ENCODE results near the gene RPS21.

RPS21 gene

GRCh38 chr20:62403331-62403730, 16.4 kb downstream of the RPS21 start:
- H3K18ac ChIP-seq (ENCODE audit: low read depth in 1 of 2, low read length in 2 of 2) = no peak overlapping the region
- H2BK5ac ChIP-seq (ENCODE audit: low read depth, low read length, poor library complexity, severe bottlenecking) = no peak overlapping the region
- no peak overlapping the region for H2BK12ac ChIP-seq (ENCODE audit: low read length in 2 of 2)
- H3K23ac ChIP-seq (ENCODE audit: low read length in 2 of 2) = no peak overlapping the region
- H3K4ac ChIP-seq (ENCODE audit: low read depth in 1 of 2, low read length in 2 of 2) = no peak overlapping the region
- H4K8ac ChIP-seq (ENCODE audit: low read length) = no peak overlapping the region
- no peak overlapping the region for H3K27ac ChIP-seq (ENCODE audit: low read length, poor library complexity, severe bottlenecking)
- H2AK5ac ChIP-seq (ENCODE audit: low read length, severe bottlenecking) = no peak overlapping the region
- peaks cover 2 to 6% of the 10 kb centered on the region in 2 experiments for H3K27me3 ChIP-seq (ENCODE audit: control insufficient read depth in 1 of 2, insufficient read depth in 1 of 2, low read length in 2 of 2)
- H3K14ac ChIP-seq (ENCODE audit: low read length in 2 of 2) = no peak overlapping the region
- H3K9me3 ChIP-seq (ENCODE audit: control insufficient read depth, low read length) = no peaks in the 10 kb centered on the region
- H2BK120ac ChIP-seq (ENCODE audit: low read depth, low read length) = no peak overlapping the region
- peaks cover 0 to 43% of the 10 kb centered on the region in 2 experiments for H3K36me3 ChIP-seq (ENCODE audit: control insufficient read depth in 1 of 2, insufficient read depth in 2 of 2, low read depth in 1 of 2, low read length in 2 of 2)
- H3K4me1 ChIP-seq (ENCODE audit: control insufficient read depth, insufficient read depth, low read depth, low read length) = peaks cover 30% of the 10 kb centered on the region
- H3K9ac ChIP-seq (ENCODE audit: low read length) = no peak overlapping the region
- no peak overlapping the region for H3K4me3 ChIP-seq (ENCODE audit: insufficient read depth in 1 of 2, low read depth in 1 of 2, low read length in 2 of 2)
- WGBS = 91% methylated on average over 13 of the region's 13 CpGs
- peaks cover 28% of the 10 kb centered on the region for H3K79me1 ChIP-seq (replicated peaks; ENCODE audit: low read length, poor library complexity, severe bottlenecking)
- no peak overlapping the region for H3K4me2 ChIP-seq (ENCODE audit: low read length, poor library complexity, severe bottlenecking)
- H2BK15ac ChIP-seq (ENCODE audit: low read depth, poor library complexity, severe bottlenecking) = no peak overlapping the region
- no peak for DNase-seq
- H2AFZ ChIP-seq (ENCODE audit: low read depth, low read length) = no peak overlapping the region
- no peak overlapping the region for H4K91ac ChIP-seq (ENCODE audit: low read length)

GRCh38 chr20:62404112-62404665, 17.3 kb downstream of the RPS21 start:
- H3K4ac ChIP-seq (ENCODE audit: low read depth in 1 of 2, low read length in 2 of 2) = no peak overlapping the region
- no peak overlapping the region for H3K14ac ChIP-seq (ENCODE audit: low read length in 2 of 2)
- no peaks in the 10 kb centered on the region for H3K9me3 ChIP-seq (ENCODE audit: control insufficient read depth, low read length)
- no peak overlapping the region for H3K27ac ChIP-seq (ENCODE audit: low read length, poor library complexity, severe bottlenecking)
- DNase-seq = no peak
- WGBS = 96% methylated on average over 9 of the region's 9 CpGs
- H2BK12ac ChIP-seq (ENCODE audit: low read length in 2 of 2) = no peak overlapping the region
- H3K36me3 ChIP-seq (ENCODE audit: control insufficient read depth in 1 of 2, insufficient read depth in 2 of 2, low read depth in 1 of 2, low read length in 2 of 2) = peaks cover 0 to 41% of the 10 kb centered on the region in 2 experiments
- H2AK5ac ChIP-seq (ENCODE audit: low read length, severe bottlenecking) = no peak overlapping the region
- H2BK120ac ChIP-seq (ENCODE audit: low read depth, low read length) = no peak overlapping the region
- H2AFZ ChIP-seq (ENCODE audit: low read depth, low read length) = no peak overlapping the region
- H2BK5ac ChIP-seq (ENCODE audit: low read depth, low read length, poor library complexity, severe bottlenecking) = no peak overlapping the region
- no peak overlapping the region for H4K91ac ChIP-seq (ENCODE audit: low read length)
- peaks cover 32% of the 10 kb centered on the region for H3K4me1 ChIP-seq (ENCODE audit: control insufficient read depth, insufficient read depth, low read depth, low read length)
- no peak overlapping the region for H2BK15ac ChIP-seq (ENCODE audit: low read depth, poor library complexity, severe bottlenecking)
- H3K4me2 ChIP-seq (ENCODE audit: low read length, poor library complexity, severe bottlenecking) = no peak overlapping the region
- no peak overlapping the region for H3K4me3 ChIP-seq (ENCODE audit: insufficient read depth in 1 of 2, low read depth in 1 of 2, low read length in 2 of 2)
- no peak overlapping the region for H3K9ac ChIP-seq (ENCODE audit: low read length)
- no peak overlapping the region for H4K8ac ChIP-seq (ENCODE audit: low read length)
- peak overlapping the region in 1 of 2 experiments; percentile 32 for H3K23ac ChIP-seq (ENCODE audit: low read length in 2 of 2)
- H3K27me3 ChIP-seq (ENCODE audit: control insufficient read depth in 1 of 2, insufficient read depth in 1 of 2, low read length in 2 of 2) = peaks cover 4 to 9% of the 10 kb centered on the region in 2 experiments
- no peak overlapping the region for H3K18ac ChIP-seq (ENCODE audit: low read depth in 1 of 2, low read length in 2 of 2)
- peaks cover 28% of the 10 kb centered on the region for H3K79me1 ChIP-seq (replicated peaks; ENCODE audit: low read length, poor library complexity, severe bottlenecking)

- H2BK12ac ChIP-seq (ENCODE audit: low read length in 2 of 2) = no peak overlapping the region
- H3K4ac ChIP-seq (ENCODE audit: low read depth in 1 of 2, low read length in 2 of 2) = no peak overlapping the region
- no peak overlapping the region for H3K27ac ChIP-seq (ENCODE audit: low read length, poor library complexity, severe bottlenecking)
- no peak overlapping the region for H3K23ac ChIP-seq (ENCODE audit: low read length in 2 of 2)
- no peak overlapping the region for H2BK15ac ChIP-seq (ENCODE audit: low read depth, poor library complexity, severe bottlenecking)
- no peak overlapping the region for H3K4me2 ChIP-seq (ENCODE audit: low read length, poor library complexity, severe bottlenecking)
- H3K14ac ChIP-seq (ENCODE audit: low read length in 2 of 2) = no peak overlapping the region
- peaks cover 4 to 15% of the 10 kb centered on the region in 2 experiments for H3K27me3 ChIP-seq (ENCODE audit: control insufficient read depth in 1 of 2, insufficient read depth in 1 of 2, low read length in 2 of 2)
- H2AK5ac ChIP-seq (ENCODE audit: low read length, severe bottlenecking) = no peak overlapping the region
- H3K4me1 ChIP-seq (ENCODE audit: control insufficient read depth, insufficient read depth, low read depth, low read length) = peaks cover 33% of the 10 kb centered on the region
- 96% methylated on average over 12 of the region's 12 CpGs for WGBS
- H3K36me3 ChIP-seq (ENCODE audit: control insufficient read depth in 1 of 2, insufficient read depth in 2 of 2, low read depth in 1 of 2, low read length in 2 of 2) = peaks cover 0 to 41% of the 10 kb centered on the region in 2 experiments
- no peak overlapping the region for H2BK5ac ChIP-seq (ENCODE audit: low read depth, low read length, poor library complexity, severe bottlenecking)
- H4K91ac ChIP-seq (ENCODE audit: low read length) = peak overlapping the region; percentile 14
- no peak overlapping the region for H2BK120ac ChIP-seq (ENCODE audit: low read depth, low read length)
- no peak overlapping the region for H2AFZ ChIP-seq (ENCODE audit: low read depth, low read length)
- H4K8ac ChIP-seq (ENCODE audit: low read length) = no peak overlapping the region
- DNase-seq = no peak
- peaks cover 28% of the 10 kb centered on the region for H3K79me1 ChIP-seq (replicated peaks; ENCODE audit: low read length, poor library complexity, severe bottlenecking)
- no peak overlapping the region for H3K4me3 ChIP-seq (ENCODE audit: insufficient read depth in 1 of 2, low read depth in 1 of 2, low read length in 2 of 2)
- H3K18ac ChIP-seq (ENCODE audit: low read depth in 1 of 2, low read length in 2 of 2) = no peak overlapping the region
- H3K9me3 ChIP-seq (ENCODE audit: control insufficient read depth, low read length) = no peaks in the 10 kb centered on the region
- H3K9ac ChIP-seq (ENCODE audit: low read length) = no peak overlapping the region
These were observed 17.8 kb downstream of the RPS21 start for GRCh38 chr20:62404761-62405107.

GRCh38 chr20:62405108-62405980, 18.4 kb downstream of the RPS21 start:
- Histone ChIP-seq H3K23ac (ENCODE audit: low read length in 2 of 2) (no peak overlapping the region), H3K18ac (ENCODE audit: low read depth in 1 of 2, low read length in 2 of 2) (no peak overlapping the region), H3K36me3 (ENCODE audit: control insufficient read depth in 1 of 2, insufficient read depth in 2 of 2, low read depth in 1 of 2, low read length in 2 of 2) (peaks cover 0 to 37% of the 10 kb centered on the region in 2 experiments), H3K9me3 (ENCODE audit: control insufficient read depth, low read length) (no peaks in the 10 kb centered on the region), H2AFZ (ENCODE audit: low read depth, low read length) (no peak overlapping the region), H3K79me1 (replicated peaks; ENCODE audit: low read length, poor library complexity, severe bottlenecking) (peaks cover 28% of the 10 kb centered on the region), H2BK5ac (ENCODE audit: low read depth, low read length, poor library complexity, severe bottlenecking) (no peak overlapping the region), H3K4me2 (ENCODE audit: low read length, poor library complexity, severe bottlenecking) (no peak overlapping the region), H3K4me3 (ENCODE audit: insufficient read depth in 1 of 2, low read depth in 1 of 2, low read length in 2 of 2) (peak overlapping the region in 1 of 2 experiments; percentile 87), H4K91ac (ENCODE audit: low read length) (peak overlapping the region; percentile 14), H3K14ac (ENCODE audit: low read length in 2 of 2) (no peak overlapping the region), H2BK15ac (ENCODE audit: low read depth, poor library complexity, severe bottlenecking) (no peak overlapping the region), H3K9ac (ENCODE audit: low read length) (peak overlapping the region; percentile 88), H2AK5ac (ENCODE audit: low read length, severe bottlenecking) (no peak overlapping the region), H3K27me3 (ENCODE audit: control insufficient read depth in 1 of 2, insufficient read depth in 1 of 2, low read length in 2 of 2) (peaks cover 4 to 19% of the 10 kb centered on the region in 2 experiments), H2BK12ac (ENCODE audit: low read length in 2 of 2) (no peak overlapping the region), H2BK120ac (ENCODE audit: low read depth, low read length) (no peak overlapping the region), H4K8ac (ENCODE audit: low read length) (no peak overlapping the region), H3K27ac (ENCODE audit: low read length, poor library complexity, severe bottlenecking) (no peak overlapping the region), H3K4ac (ENCODE audit: low read depth in 1 of 2, low read length in 2 of 2) (no peak overlapping the region), H3K4me1 (ENCODE audit: control insufficient read depth, insufficient read depth, low read depth, low read length) (peaks cover 39% of the 10 kb centered on the region)
- peak; percentile 75 for DNase-seq
- 77% methylated on average over 23 of the region's 23 CpGs for WGBS

All from mesenchymal stem cell (in vitro differentiated cells and primary cell).